Mucosa of descending colon (tissue), 3 donors: Measurements from ENCODE around the gene TRIM14. TPM values are rescaled to one million over a fixed set of nuclear protein-coding genes. Genes with fewer than 3 reads are reported as not detected.
"Not testable (repeated sequence)": the region's sequence is repeated elsewhere in the genome, so short reads cannot be mapped to it uniquely, and the experiment has no call there.

ENCODE experiments used
- ATAC-seq: fragments of 200-7000 bp; cut with Tn5 transposase; one replicate; pipeline ENCODE4 v1.9.1; 2020; ENCODE audit warnings: mild to moderate bottlenecking, moderate library complexity
- DNase-seq, 3 donors: peaks; one replicate each; pipeline ENCODE4 v3.0.0-alpha.2; 2020
- H3K36me3 ChIP-seq: fragments of 200-600 bp; one replicate; pipeline ENCODE4 v1.8.0; 2021; ENCODE audit warnings: low read depth, mild to moderate bottlenecking
- H3K4me1 ChIP-seq: fragments of 200-600 bp; one replicate; pipeline ENCODE4 v1.8.0; 2021; ENCODE audit warnings: low read depth, mild to moderate bottlenecking
- H3K4me3 ChIP-seq: fragments of 200-600 bp; one replicate; pipeline ENCODE4 v1.8.0; 2021; ENCODE audit warnings: mild to moderate bottlenecking
- H3K9me3 ChIP-seq: fragments of 200-600 bp; one replicate; pipeline ENCODE4 v1.8.0; 2021; ENCODE audit warnings: mild to moderate bottlenecking
- intact Hi-C, 2 donors: fragments of 100-400 bp; cut with DNase I in 1 of 2; cut with micrococcal nuclease in 1 of 2; formaldehyde crosslinking; loops; one replicate each; pipeline versions ENCODE4 v1.11.0 to v1.11.1; 2022; cut with DNase I, micrococcal nuclease
- total RNA-seq, 3 donors: library from RNA; stranded (reverse); fragmentation: NEBNext Ultra II Directional in 2 of 3; extraction: Animal tissue kit (Norgen Biotek cat#: 25700) in 2 of 3; gene quantifications; one replicate each; pipeline versions ENCODE4 v1.2.1 to v1.2.4, GENCODE V29; 2021 to 2023
- TF ChIP-seq, protein P1 (sequence below): fragments of 200-600 bp; IDR thresholded peaks from one replicate; pipeline ENCODE4 v1.8.0; 2022; ENCODE audit warnings: antibody characterized with exemption, mild to moderate bottlenecking
- donor health status: DM: no; HTN: no; CAD: no; lungs with moderate emphysema.
- donor health status: DM: no; HTN: no; CAD: no.
- donor health status: DM: no; HTN: yes; CAD: no.

Gene TRIM14
- total RNA-seq, 3 donors from 2014 or later, result 44.9 to 67.2 (median 55.6) TPM

DNA sequence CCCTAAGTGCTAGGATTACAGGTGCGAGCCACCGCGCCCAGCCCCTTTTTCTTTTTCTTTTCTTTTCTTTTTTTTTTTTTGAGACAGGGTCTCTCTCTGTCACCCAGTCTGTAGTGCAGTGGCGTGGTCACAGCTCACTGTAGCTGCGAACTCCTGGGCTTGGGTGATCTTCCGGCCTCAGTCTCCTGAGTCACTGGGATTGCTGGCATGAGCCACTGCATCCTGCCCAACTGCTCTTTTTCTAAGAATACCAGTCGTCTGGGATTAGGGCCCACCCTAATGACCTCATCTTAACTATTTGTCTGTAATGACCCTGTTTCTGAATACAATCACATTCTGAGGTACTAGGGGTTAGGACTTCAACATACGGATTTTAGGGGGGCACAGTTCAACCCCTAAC is 96.6 kb downstream of the TRIM14 start:
- ATAC-seq (no peak), DNase-seq (no peak)
- Histone ChIP-seq H3K4me1 (peaks cover 14% of the 10 kb centered on the region), H3K9me3 (no peaks in the 10 kb centered on the region), H3K4me3 (no peak overlapping the region), H3K36me3 (no peaks in the 10 kb centered on the region)
- intact Hi-C loops, result no loop called here
- TF ChIP-seq, protein P1, sequence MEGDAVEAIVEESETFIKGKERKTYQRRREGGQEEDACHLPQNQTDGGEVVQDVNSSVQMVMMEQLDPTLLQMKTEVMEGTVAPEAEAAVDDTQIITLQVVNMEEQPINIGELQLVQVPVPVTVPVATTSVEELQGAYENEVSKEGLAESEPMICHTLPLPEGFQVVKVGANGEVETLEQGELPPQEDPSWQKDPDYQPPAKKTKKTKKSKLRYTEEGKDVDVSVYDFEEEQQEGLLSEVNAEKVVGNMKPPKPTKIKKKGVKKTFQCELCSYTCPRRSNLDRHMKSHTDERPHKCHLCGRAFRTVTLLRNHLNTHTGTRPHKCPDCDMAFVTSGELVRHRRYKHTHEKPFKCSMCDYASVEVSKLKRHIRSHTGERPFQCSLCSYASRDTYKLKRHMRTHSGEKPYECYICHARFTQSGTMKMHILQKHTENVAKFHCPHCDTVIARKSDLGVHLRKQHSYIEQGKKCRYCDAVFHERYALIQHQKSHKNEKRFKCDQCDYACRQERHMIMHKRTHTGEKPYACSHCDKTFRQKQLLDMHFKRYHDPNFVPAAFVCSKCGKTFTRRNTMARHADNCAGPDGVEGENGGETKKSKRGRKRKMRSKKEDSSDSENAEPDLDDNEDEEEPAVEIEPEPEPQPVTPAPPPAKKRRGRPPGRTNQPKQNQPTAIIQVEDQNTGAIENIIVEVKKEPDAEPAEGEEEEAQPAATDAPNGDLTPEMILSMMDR, result no peak

DNA sequence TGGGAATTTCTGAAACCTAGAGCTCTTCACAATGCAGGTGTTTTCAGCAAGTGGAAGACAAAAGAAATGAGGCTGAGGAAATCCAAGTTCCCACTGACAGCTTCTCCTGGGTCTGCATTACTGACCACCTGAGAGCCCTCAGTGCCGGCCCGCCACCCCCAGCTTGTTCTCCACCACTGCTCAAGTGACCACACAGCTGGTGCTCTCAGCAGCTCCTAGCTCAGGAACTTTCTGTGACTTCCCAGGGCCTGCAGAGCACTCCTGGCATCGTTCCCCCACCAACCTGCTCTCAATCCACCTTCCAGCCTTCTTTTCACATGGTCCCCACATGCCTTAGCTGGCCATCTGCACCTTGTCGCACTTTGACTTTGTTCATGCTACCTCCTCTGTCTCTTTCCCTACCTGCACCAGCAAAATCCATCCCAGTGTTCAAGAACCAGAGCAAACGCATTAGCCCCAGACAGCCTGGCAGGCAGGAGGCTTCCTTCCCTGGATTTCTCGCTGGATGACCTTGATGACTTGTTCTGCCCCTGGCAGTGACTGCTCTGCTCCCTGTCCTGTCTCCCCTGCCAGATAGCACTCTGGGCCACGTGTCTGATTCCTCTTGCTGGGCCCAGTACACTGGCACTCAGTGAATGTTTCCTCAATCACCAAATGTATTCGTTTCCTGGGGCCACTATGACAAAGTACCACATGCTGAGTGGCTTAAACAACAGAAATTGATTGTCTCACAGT is 97.5 kb downstream of the TRIM14 start:
- intact Hi-C loops, result no loop called here
- ATAC-seq (no peak), DNase-seq (no peak)
- Histone ChIP-seq H3K36me3 (no peaks in the 10 kb centered on the region), H3K4me1 (peaks cover 14% of the 10 kb centered on the region), H3K4me3 (no peak overlapping the region), H3K9me3 (no peaks in the 10 kb centered on the region)
- TF ChIP-seq, protein P1, result no peak

GRCh38 chr9:98020476-98021145 is 98.4 kb downstream of the TRIM14 start:
- TF ChIP-seq, protein P1, result no peak
- no peak for ATAC-seq
- no peak for DNase-seq
- no peak overlapping the region for H3K4me3 ChIP-seq
- intact Hi-C loops, result no loop called here
- no peaks in the 10 kb centered on the region for H3K36me3 ChIP-seq
- peaks cover 14% of the 10 kb centered on the region for H3K4me1 ChIP-seq
- no peaks in the 10 kb centered on the region for H3K9me3 ChIP-seq

GRCh38 chr9:98019869-98020268 is 99.2 kb downstream of the TRIM14 start:
- H3K9me3 ChIP-seq, H3K4me3 ChIP-seq, H3K36me3 ChIP-seq, intact Hi-C loops: not testable (repeated sequence)
- ATAC-seq, result peak; percentile 96
- H3K4me1 ChIP-seq, result peaks cover 14% of the 10 kb centered on the region
- peak in 2 of 3 donors; percentile 58 to 79 for DNase-seq

Other genes starting within 250 kb of the TRIM14 start
- gene TRMO, start 196.7 kb downstream of the TRIM14 start, total RNA-seq, result 10 to 100 TPM; 14.9 to 15.3 (median 14.9) TPM
- gene HEMGN, start 181.1 kb downstream of the TRIM14 start, total RNA-seq, result not detected
- 100 to 1,000 TPM; 121 to 129 (median 125) TPM for gene ANP32B, start 135.9 kb downstream of the TRIM14 start, total RNA-seq
- gene NANS, start 62.5 kb downstream of the TRIM14 start, total RNA-seq, result 100 to 1,000 TPM; 119 to 342 (median 206) TPM
- gene CORO2A, start 73.4 kb upstream of the TRIM14 start, total RNA-seq, result 10 to 100 TPM; 25.8 to 56.1 (median 45.0) TPM
- 10 to 100 TPM; 19.5 to 33.5 (median 26.9) TPM for gene TBC1D2, start 136.4 kb upstream of the TRIM14 start, total RNA-seq